Measurements from ENCODE around the gene MYO7B. TPM values are rescaled to one million over a fixed set of nuclear protein-coding genes. Genes with fewer than 3 reads are reported as not detected.

The MYO7B gene
- polyA plus RNA-seq, 1 of the 3 experiments (the other 2 are of a cell fraction) = 0.08 TPM

GRCh38 chr2:127624756-127625571 lies 89.5 kb downstream of the MYO7B start:
- Histone ChIP-seq H3K27me3 (ENCODE audit: insufficient read depth) (no peaks in the 10 kb centered on the region), H3K9me2 (no peaks in the 10 kb centered on the region), H3K9me3 (no peaks in the 10 kb centered on the region), H2AFZ (ENCODE audit: low read depth) (no peak overlapping the region), H3K4me2 (no peak overlapping the region), H3K4me3 (ENCODE audit: low read depth in 2 of 2, low read length in 1 of 2) (no peak overlapping the region), H3K79me2 (ENCODE audit: insufficient read depth) (no peaks in the 10 kb centered on the region), H3K4me1 (ENCODE audit: control insufficient read depth in 1 of 2, insufficient read depth in 2 of 2, low read depth in 1 of 2, low read length in 1 of 2) (peaks cover 0 to under 1% of the 10 kb centered on the region in 2 experiments; a peak in 1 of 4 replicates), H3K9ac (no peak overlapping the region), H3F3A (replicated peaks; ENCODE audit: insufficient read depth) (no peaks in the 10 kb centered on the region), H3K27ac (ENCODE audit: low read depth in 2 of 2, low read length in 1 of 2) (no peak overlapping the region), H3K36me3 (replicated peaks in 1 of 2; ENCODE audit: control insufficient read depth in 1 of 2, insufficient read depth in 2 of 2, low read length in 1 of 2) (no peaks in the 10 kb centered on the region), H4K20me1 (ENCODE audit: insufficient read depth) (no peaks in the 10 kb centered on the region)
- CTCF ChIA-PET = interaction anchor here (0.7 to 2.7 kb wide), 6 partner anchors 14 to 209 kb away, joined by 3 to 12 read pairs (median 4); no protein-coding TSS in a partner anchor
- 91% methylated on average over 11 of the region's 23 CpGs for WGBS (ENCODE audit: low lambda C conversion rate)
- POLR2A ChIA-PET = no interaction called here
- no peak for DNase-seq
- TF ChIP-seq POLR2AphosphoS5 (IDR thresholded peaks at IDR 0.05; ENCODE audit: low read depth, low read length) = no peak
- TF ChIP-seq GATA2 (CRISPR knock-in tag; IDR thresholded peaks at IDR 0.05) = no peak
- no peak for TF ChIP-seq REST (IDR thresholded peaks at IDR 0.05; ENCODE audit: low read depth, low read length)
- no peak for TF ChIP-seq EP300 (IDR thresholded peaks at IDR 0.05; ENCODE audit: borderline replicate concordance in 1 of 2, low read depth in 1 of 2, low read length in 1 of 2)
- no peak for TF ChIP-seq RAD21 (IDR thresholded peaks at IDR 0.05; ENCODE audit: low read length)
- TF ChIP-seq MXI1 (IDR thresholded peaks at IDR 0.05; ENCODE audit: low read depth, low read length) = no peak
- TF ChIP-seq SIN3A (IDR thresholded peaks at IDR 0.05; ENCODE audit: borderline replicate concordance, low read depth, low read length) = no peak
- no peak for TF ChIP-seq TEAD4 (IDR thresholded peaks at IDR 0.05; ENCODE audit: borderline replicate concordance, insufficient read depth)
- no peak for TF ChIP-seq TAF1 (IDR thresholded peaks at IDR 0.05; ENCODE audit: borderline replicate concordance, low read depth, low read length)
- no peak for TF ChIP-seq TCF12 (IDR thresholded peaks at IDR 0.05)
- no peak for TF ChIP-seq PBX3 (IDR thresholded peaks at IDR 0.05)
- no peak for TF ChIP-seq MEF2A (IDR thresholded peaks at IDR 0.05; ENCODE audit: borderline replicate concordance, low read depth)
